DMS153 treated with DMSO at 0.1 percent for 48 hours (cell line): ENCODE results near the gene NSL1.
A peak's percentile ranks its signal among the peaks of the same experiment; 100 is the strongest.
"Not testable (repeated sequence)": the region's sequence is repeated elsewhere in the genome, so short reads cannot be mapped to it uniquely, and the experiment has no call there.

Source experiments
- DNase-seq: peaks from one replicate; lab custom pipeline; 2025; ENCODE audit not compliant: unreplicated experiment; lab: John Stamatoyannopoulos, UW

The NSL1 gene

DNA sequence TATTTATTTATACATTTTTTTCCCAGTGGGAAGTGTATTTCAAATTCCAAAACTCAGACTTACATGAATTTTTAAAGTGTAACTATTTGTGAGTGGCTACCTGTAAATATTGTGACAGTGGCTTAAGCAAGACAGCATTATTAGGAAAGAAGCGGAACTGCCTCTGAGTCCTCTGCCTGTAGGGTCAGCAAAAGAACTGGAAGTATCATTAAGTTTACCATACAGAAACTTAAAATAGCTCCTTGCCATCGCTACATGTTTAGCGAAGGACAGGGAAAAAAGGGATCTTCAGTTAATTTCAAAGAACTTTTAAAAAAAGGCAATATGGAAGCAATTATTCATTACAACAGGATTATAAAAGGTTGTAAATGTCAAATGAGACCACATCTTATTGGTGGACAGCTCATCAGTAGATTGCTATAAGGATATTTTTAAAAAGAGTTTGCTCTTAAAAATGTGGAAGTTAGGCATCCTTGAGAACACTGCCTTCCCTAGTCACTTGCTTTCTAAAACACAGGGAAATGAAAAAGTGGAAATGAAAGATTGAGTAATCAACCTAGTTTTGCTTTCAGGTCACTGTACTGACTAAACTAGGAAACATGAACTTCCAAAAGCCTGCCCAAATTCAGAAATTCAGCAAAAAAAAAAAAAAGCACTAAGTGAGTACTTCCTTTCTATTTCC lies 39.2 kb downstream of the NSL1 start:
- no peak for DNase-seq

DNA sequence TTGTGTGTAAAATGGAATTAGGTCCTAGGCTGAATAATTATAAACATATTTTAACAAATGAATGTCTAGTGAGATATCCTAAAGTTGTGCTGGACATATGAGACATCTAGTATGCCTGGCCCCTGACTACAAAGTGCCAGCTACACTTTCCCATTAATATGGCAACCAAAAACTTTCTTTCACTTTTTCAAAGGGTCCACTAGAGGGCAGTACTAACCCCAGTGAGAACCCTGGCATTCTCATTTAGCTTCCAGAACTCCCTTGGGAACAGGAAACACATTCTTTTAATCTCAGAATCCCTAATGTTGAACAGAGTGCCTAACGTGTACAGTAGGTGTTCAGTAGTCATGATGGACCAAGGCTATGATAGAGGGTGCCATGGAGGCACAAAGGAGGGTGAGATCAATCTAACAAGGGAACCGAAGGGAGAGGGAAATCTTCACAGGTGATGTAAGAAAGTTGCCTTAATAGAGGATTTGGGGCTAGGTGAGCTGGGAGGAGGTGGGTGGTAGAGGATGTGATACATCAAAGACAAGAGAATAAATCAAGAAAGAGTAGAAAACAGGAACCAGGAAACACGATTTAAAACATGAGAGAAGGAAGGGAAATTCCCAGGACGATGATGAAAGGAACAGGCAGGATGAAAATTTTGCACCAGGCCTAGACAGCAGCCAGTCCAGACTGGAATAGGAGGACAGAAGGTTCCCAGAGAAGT lies 41.6 kb downstream of the NSL1 start:
- DNase-seq = peak; percentile 83

DNA sequence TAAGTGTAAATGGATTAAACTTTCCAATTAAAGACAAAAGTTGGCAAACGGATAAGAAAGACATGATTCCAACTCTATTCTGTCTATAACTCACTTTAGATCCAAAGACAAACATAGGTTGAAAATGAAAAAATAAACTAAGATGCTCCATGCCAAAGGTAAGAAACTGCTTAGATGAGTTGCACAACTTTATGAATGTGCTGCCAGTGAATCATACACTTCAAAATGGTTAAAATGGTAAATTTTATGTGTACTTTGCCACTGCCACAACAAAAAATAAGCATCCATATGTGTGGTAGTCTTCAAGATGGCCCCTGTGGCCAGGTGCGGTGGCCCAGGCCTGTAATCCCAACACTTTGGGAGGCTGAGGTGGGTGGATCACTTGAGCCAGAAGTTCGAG lies 45.0 kb downstream of the NSL1 start:
- DNase-seq = no peak

DNA sequence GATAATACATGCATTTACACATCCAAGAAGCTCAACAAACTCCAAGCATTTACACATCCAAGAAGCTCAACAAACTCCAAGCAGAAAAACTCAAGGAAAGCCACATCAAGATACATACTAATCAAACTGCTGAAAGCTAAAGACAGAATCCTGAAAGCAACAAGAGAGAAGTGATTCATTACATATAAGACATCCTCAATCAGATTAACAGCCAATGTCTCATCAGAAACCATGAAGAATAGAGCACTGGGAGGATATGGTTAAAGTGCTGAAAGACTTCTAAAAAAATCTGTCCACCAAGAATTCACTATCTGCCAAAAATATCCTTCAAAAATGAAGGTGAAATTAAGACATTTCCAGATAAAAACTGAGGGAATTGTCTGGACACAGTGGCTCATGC lies 46.3 kb downstream of the NSL1 start:
- DNase-seq = no peak

DNA sequence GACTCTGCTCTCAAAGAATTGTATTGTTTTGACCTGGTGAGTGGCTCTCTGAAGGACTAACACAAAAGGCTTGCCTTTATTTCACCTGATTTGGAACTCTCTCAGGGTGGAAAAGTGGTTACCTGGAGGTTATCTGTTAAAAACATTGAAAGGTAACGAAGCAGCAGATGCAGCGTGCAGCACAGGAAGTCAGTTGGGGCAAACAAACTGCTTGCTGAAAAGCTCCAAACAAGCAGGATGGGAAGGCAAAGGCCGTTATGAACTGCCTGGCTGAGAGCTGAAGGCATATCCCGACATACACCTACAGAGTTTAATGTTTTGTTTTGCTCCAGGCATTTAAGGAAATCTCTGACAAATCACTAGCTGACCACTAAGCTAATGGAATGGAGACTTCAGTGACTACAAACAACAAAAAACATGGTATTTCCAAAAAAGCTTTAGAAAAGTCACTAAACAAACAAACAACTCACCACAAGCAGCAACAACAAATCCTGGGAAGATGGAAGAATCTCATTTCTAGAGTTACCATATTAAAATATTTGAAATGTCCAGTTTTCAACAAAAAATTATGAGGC lies 47.6 kb downstream of the NSL1 start:
- peak; percentile 24 for DNase-seq

DNA sequence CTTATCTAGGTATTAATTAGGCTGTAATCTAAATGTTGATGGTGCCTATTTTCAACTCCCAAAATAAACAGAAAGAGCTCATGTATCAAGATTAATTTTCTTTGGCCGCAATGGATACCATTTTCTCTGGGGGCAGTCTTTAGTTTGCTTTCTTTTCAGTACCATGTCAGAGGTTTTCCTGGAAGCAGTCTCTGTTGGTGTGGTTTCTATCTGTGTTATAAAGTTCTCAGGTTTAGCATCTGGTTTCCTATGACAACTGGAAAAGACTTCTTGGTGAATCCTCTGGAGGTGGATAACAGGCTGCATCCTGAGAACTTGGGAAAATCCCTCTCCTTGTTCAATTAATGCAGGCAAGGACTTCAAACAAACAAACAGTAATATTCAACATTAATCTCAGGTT lies 53.2 kb downstream of the NSL1 start:
- no peak for DNase-seq

DNA sequence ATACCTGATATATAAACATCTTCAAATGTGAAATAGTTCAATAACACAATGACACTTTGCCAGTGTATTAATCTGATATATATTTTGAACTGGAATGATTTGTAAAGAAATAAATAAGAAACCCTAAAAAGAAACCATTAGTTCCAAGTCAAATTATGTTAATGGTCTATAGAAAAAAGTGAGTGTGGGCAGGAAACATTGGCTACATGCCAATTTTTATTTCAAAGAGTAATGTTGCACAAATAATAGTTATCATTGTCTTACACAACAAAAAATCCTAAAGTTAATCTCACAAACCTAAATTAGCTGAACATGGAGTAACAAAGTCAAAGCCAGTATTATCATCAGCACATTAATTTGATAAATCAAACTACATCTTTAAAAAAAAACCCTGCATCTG lies 54.0 kb downstream of the NSL1 start:
- no peak for DNase-seq

DNA sequence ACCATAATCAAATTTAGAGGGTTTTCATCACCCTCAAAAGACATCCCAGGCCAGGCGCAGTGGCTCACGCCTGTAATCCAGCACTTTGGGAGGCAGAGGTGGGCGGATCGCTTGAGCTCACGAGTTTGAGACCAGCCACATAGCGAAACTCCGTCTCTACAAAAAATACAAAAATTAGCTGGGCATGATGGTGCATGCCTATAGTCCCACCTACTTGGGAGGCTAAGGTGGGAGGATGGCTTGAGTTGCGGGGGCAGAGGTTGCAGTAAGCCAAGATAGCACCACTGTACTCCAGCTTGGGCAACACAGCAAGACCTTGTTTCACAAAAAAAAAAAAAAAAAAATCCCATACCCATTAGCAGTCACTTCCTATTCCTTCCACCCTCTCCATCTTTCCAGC lies 58.5 kb downstream of the NSL1 start:
- no peak for DNase-seq

DNA sequence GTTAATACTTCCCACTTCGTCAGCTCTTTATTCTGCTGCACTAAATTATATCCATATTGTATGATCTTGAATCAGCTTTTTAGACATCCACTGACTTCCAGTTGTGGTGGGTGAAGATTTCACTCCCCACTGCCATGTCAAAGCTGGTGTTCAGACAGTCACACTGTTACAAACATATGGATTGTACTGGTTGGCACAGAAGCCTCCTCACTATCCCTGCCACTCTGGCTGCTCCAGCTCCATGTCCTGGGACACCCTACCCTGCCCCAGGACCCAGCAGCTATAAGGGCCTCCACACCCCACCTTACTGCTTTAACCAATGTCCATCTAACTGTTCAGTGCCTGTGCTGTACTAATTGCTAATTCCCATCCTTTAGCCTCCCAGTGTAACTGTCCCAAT lies 59.9 kb downstream of the NSL1 start:
- DNase-seq = no peak

DNA sequence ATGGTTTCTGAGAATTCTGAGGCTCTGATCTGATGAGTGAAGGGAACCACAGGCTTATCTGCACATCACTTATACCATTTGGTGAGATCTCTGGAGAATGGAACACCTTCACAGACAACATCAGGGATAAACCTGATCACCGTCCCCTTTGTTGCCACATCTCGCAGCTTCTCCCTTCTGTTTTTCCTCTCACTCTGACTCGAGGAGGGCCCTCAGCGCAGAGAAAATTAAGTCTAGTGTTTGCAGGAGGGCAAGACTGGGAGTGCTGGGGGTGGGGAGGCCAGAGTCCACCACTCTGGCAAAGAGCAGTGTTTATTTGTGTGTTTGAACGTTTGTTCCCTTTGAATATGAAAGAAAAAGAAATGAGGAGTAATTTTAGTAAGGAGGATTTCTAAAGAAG lies 63.0 kb downstream of the NSL1 start:
- DNase-seq = no peak

DNA sequence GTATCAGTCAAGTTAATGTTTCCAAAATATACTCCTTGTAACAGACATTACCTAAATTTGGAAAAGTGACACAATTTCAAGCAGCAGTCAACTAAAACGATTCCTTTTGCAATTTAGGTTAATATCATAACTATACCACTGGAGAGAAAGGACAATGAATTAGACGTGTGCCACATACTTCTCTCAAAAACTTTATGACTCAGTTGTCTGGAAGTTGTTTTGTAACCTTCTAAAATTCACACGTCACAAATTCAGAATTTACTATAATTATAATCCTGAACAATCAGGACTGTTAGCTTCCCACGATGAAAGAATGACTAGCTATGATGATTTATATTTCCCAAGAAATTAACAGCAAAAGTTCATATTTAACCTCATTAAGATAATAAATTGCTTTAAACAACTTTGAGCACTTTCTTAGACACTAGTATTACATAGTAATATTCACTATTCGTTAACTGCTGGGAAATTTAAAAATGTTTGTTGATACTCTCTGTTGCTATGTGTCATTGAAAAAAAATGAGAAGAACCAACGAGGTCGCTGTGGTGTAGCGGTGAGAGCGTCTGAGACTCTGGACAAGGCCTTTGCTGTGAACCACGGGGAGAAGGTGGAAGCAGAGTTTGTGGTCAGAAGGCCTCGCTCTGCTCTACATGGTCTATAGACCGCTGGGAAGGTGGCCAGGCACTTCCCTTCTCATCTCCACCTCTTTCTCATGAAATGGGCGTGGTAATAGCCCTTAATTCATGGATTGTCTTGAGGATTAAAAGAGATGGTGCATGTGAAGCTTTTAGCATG lies 64.0 kb downstream of the NSL1 start:
- DNase-seq = no peak

DNA sequence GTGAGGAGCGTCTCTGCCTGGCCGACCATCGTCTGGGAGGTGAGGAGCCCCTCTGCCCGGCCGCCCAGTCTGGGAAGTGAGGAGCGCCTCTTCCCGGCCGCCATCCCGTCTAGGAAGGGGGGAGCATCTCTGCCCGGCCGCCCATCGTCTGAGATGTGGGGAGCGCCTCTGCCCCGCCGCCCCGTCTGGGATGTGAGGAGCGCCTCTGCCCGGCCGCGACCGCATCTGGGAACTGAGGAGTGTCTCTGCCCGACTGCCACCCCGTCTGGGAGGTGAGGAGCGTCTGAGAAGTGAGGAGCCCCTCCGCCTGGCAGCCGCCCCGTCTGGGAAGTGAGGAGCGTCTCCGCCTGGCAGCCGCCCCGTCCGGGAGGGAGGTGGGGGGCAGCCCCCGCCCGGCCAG lies 66.9 kb downstream of the NSL1 start:
- not testable (repeated sequence) for DNase-seq

DNA sequence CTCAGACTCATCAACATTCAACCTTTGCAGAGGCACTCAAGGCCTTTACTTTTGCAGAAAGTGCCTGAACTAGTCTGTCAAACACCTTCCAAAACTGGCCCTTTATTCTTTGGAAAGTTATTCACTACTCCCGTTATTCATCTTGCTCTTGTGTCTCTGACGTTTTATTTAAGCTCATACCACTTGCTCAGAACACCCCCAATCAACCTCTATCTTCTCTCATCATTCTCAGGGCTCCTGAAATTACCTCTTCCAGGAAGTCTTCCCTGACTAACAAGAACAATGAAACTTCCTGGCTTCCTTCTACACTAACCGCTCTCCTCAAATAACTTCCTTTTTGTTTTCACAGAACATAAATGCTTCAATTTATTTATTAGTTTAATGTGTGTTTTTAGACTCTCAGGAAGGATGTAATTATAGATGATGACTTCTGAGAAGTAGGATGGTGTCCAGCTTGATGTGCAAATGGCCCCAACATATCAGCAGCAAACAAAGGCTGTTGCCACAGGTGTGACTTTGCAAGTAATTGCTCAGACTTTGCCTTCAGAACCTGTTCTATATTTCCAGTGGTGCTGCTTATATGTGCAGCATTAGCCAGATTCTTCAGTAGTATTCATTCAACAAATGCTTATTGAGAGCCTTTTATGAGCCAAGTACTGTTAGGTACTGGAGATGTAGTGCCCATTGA lies 69.2 kb downstream of the NSL1 start:
- DNase-seq = no peak

DNA sequence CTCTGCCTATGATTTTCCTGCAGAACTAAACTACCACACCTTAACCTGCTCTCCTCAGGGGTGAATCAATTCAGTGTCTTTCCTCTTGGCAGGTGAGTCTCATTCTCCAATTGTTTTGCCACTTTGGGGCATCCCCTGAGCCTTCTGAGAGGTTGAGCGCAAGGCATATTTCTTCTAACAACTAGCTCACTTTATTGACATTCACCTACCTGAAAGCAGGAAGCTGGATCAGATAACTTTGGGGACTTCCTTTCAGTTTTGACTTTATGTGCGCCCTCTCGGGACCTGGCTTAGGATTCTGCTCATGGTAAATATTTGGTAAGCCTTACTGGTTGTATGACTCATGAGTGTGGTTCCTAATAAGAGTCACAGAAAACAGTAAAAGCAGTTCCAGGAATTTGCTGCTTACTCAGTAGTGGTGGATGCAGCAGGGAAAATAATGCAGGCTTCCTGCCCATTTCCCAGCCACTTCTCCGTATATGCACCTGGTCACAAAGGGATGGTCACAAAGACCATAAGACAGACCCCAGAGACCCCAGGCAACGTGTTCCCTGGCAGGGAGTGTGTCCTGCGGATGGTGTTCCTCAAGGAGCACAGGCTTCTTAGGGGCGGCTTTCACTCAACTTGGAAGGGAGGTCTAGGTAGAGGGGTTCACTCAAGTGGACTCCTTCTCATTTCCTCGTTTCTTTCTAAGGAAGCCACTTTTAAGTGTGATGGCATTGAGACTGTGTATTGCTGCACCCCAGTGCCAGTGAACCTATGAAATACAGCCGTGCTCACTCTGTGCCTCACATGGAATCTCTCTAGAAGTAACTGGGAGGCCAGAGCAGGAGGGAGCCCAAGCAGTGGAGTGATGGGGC lies 70.0 kb downstream of the NSL1 start:
- no peak for DNase-seq

DNA sequence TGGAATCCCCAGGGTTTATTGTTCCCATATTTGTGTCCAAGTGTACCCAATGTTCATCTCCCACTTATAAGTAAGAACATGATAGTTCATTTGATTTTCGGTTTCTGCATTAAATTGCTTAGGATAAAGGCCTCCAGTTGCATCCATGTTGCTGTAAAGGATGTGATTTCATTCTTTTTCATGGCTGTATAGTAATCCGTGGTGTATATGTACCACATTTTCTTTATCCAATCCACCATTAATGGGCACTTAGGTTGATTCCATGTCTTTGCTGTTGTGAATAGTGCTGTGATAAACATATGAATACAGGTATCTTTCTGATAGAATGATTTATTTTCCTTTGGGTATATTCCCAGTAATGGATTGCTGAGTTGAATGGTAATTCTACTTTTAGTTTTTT lies 71.9 kb downstream of the NSL1 start:
- DNase-seq = no peak

DNA sequence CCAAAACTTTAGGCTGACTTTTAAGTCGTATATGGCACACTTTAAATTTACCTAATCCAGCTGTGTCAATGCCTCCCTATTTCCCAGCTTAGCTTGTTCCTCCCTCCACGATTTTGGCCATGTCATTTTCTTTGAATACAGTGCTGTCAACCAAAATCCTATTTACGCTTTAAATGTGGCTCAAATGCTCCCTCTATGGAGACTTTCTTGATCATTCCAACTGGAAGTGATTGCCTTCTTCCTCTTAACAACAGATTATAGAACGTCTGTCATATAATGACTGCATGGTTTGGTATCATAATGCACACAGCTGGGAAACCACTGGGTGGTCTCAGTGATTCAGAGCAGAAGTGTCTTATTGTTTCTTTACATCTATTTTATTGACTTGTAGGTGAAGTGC lies 73.1 kb downstream of the NSL1 start:
- no peak for DNase-seq

DNA sequence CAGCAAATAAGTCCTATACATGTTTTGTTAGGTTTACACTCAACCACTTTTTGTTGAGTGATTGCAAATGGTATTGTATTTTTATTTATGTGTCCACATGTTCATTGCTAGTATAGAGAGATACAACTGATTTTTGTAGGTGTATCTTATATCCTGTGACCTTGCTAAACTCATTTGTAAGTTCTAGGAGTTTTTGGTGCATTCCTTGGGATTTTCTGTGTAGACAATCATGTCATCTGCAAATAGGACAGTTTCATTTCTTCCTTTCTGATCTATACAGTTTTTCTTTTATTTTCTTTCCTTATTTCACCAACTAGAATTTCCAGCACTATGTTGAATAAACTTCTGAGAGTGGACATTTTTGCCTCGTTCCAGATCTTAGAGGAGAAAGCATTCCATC lies 75.4 kb downstream of the NSL1 start:
- DNase-seq = no peak

DNA sequence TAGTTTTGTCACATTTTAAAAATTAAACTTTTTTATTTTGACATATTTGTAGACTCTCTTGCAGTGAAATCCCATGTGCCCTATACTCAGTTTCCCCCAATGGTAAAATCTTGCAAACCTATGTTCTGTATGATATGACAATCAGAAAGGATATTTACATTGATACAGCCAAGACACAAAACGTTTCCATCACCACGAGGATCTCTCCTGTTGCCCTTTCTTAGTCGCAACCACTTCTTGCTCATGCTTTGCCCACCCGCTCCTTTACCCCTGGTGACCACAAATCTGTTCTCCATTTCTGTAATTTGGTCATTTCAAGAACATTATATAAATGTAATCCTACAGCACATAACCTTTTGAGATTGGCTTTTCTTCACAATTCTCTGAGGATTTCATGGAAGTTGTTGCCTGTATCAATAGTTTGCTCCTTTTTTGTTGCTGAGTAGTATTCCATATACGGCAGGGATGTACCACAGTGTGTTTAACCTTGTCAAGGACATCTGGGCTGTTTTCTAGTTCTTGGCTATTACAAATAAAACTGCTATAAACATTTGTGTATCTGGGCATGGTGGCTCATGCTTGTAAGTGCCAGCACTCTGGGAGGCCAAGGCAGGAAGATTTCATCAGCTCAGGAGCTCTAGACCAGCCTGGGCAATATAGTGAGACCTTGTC lies 78.0 kb downstream of the NSL1 start:
- DNase-seq = no peak

DNA sequence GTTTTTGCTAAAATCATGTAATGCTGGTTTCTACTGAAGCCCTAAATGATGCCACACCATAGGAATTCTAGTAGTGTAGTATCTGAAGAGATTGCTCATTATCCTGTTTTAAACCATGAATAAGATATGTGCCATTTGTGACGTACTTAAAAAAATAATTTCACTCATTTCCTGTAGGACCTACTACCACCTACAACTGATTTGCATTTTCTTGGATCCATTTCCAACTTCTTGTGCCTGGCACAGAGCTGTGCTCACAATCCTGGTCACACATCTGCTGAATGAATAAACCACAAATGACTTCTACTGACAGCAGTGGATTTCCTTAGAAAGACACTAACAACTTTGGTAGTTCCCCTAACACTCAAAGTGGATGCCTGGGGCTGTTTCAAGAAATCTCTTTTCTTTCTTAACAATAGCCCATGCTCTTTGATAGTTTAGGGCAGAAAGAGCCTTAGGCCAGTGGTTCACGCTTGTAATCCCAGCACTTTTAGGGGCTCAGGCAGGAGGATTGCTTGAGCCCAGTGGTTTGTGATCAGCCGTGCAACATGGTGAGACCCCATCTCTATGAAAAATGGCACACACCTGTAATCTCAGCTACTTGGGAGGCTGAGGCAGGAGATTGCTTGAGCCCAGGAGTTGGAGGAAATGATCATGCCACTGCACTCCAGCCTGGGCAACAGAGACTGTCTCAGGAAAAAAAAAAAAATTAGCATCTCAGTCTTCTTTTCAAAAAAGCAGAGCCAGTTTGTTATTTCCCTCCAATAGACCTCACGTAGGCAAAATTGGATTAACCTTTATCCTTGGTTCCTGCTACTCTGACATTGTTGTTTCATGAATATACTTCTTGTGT lies 78.9 kb downstream of the NSL1 start:
- no peak for DNase-seq
